OCI-LY3 (cell line): ENCODE results near the gene ADCY9.

Source experiments
- H2AFZ ChIP-seq: fragments of 200-600, 300-600 bp; shearing (Covaris generic); 2 replicates; pipeline ENCODE4 v1.6.0; 2014; ENCODE audit warnings: antibody characterized with exemption, low read depth, low read length
- H3K27ac ChIP-seq: fragments of 200-600, 300-600 bp; sonication (generic); 2 replicates; pipeline ENCODE4 v1.5.1; 2014; ENCODE audit warnings: mild to moderate bottlenecking, low read length, moderate library complexity, mixed read lengths
- H3K27me3 ChIP-seq: fragments of 200-600, 300-600 bp; sonication (generic); 2 replicates; pipeline ENCODE4 v1.6.1; 2014; ENCODE audit warnings: low read depth, low read length, mixed read lengths
- H3K36me3 ChIP-seq: fragments of 200-600, 300-600 bp; sonication (generic); replicated peaks from 2 replicates; pipeline ENCODE3; 2014; ENCODE audit warnings: low read depth, low read length, mixed read lengths
- H3K4me1 ChIP-seq: fragments of 300-600, 200-600 bp; sonication (generic); 2 replicates; pipeline ENCODE4 v1.6.1; 2014; ENCODE audit warnings: low read length, mixed read lengths
- H3K4me2 ChIP-seq: fragments of 200-600, 300-600 bp; sonication (generic); 2 replicates; pipeline ENCODE4 v1.6.1; 2014; ENCODE audit warnings: low read length, mixed read lengths
- H3K4me3 ChIP-seq: fragments of 300-600, 200-600 bp; sonication (generic); 2 replicates; pipeline ENCODE4 v1.5.1; 2014; ENCODE audit warnings: antibody characterized with exemption, mild to moderate bottlenecking, low read length, moderate library complexity
- H3K79me2 ChIP-seq: fragments of 300-600, 200-600 bp; shearing (Covaris generic); 2 replicates; pipeline ENCODE4 v1.6.1; 2014; ENCODE audit warnings: mild to moderate bottlenecking, low read length, mixed read lengths
- H3K9ac ChIP-seq: fragments of 300-600, 200-600 bp; shearing (Covaris generic); 2 replicates; pipeline ENCODE4 v1.6.0; 2014; ENCODE audit warnings: mild to moderate bottlenecking, low read length, moderate library complexity
- H3K9me3 ChIP-seq: fragments of 200-600, 300-600 bp; shearing (Covaris generic); 2 replicates; pipeline ENCODE4 v1.6.1; 2014; ENCODE audit warnings: low read length, mixed read lengths; ENCODE audit not compliant: insufficient read depth
- H4K20me1 ChIP-seq: fragments of 200-600, 300-600 bp; sonication (generic); 2 replicates; pipeline ENCODE4 v1.6.1; 2016; ENCODE audit warnings: low read length, mixed read lengths; ENCODE audit not compliant: insufficient read depth
- CTCF ChIP-seq: fragments of 200-600, 300-600 bp; sonication (generic); IDR thresholded peaks from 2 replicates; pipeline ENCODE4 v1.5.1; 2014; ENCODE audit warnings: antibody characterized with exemption, low read length, low read depth
- EZH2phosphoT487 ChIP-seq: fragments of 200-600 bp; shearing (Covaris generic); IDR thresholded peaks from 2 replicates; pipeline ENCODE4 v1.6.1; 2018; ENCODE audit warnings: antibody characterized with exemption, mixed run types, low read depth

Gene ADCY9

DNA sequence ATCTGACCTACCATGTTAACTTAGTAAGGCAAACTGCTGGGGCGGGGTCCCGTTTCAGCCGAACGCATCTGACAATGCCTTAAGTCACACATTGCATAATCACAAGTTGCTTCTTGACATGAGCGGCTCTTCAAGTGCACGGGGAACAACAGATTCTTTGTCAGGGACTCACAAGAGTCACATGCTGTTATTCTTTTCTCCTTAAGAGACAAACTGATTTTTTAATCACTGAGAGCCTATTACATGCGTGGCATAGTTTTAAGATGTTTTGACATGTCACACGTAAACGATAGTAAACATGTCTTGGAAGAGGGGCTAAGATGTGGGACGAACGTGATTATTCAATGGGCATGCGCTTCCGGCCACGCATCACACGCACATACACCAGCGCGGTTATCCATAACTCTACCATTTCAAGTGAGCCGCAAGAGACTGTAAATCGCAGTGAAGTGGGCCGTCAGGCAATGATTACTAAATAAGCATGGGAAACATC lies 63.4 kb downstream of the ADCY9 start:
- H3K9ac ChIP-seq: no peak overlapping the region
- H3K79me2 ChIP-seq: no peaks in the 10 kb centered on the region
- H3K36me3 ChIP-seq: no peaks in the 10 kb centered on the region
- H2AFZ ChIP-seq: no peak overlapping the region
- H3K9me3 ChIP-seq: no peaks in the 10 kb centered on the region
- no peak for TF ChIP-seq CTCF
- no peak for TF ChIP-seq EZH2phosphoT487
- no peaks in the 10 kb centered on the region for H3K4me1 ChIP-seq
- H3K27ac ChIP-seq: no peak overlapping the region
- no peaks in the 10 kb centered on the region for H3K27me3 ChIP-seq
- H4K20me1 ChIP-seq: no peaks in the 10 kb centered on the region
- no peak overlapping the region for H3K4me2 ChIP-seq
- no peak overlapping the region for H3K4me3 ChIP-seq

- Histone ChIP-seq H4K20me1 (no peaks in the 10 kb centered on the region), H3K4me1 (no peaks in the 10 kb centered on the region), H3K4me3 (no peak overlapping the region), H3K27me3 (no peaks in the 10 kb centered on the region), H3K27ac (no peak overlapping the region), H3K9me3 (no peaks in the 10 kb centered on the region), H3K9ac (no peak overlapping the region), H2AFZ (no peak overlapping the region), H3K79me2 (no peaks in the 10 kb centered on the region), H3K4me2 (no peak overlapping the region), H3K36me3 (no peaks in the 10 kb centered on the region)
- TF ChIP-seq CTCF (no peak), EZH2phosphoT487 (no peak)
Measured at GRCh38 chr16:4052096-4052495, 64.1 kb downstream of the ADCY9 start.

DNA sequence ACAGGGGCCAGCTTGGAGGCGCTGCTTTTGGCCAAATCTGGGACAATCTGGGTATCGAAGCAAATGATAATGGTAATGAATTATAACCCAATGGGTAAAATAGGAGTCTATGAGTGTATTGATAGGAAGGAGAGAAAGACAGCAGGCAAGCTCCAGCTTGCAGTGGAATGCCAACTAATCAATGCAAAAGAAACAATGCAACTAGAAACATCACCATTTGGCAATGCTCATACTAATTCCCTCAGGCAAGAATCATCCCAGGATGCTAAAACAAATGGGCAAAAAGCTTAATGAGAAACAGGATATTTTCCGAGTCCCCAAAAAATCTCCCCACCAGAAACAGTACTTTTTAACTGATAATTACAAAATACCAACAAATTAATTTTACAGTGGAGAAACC lies 64.7 kb downstream of the ADCY9 start:
- Histone ChIP-seq H3K4me3 (no peak overlapping the region), H3K9me3 (no peaks in the 10 kb centered on the region), H3K27me3 (no peaks in the 10 kb centered on the region), H4K20me1 (no peaks in the 10 kb centered on the region), H3K4me1 (no peaks in the 10 kb centered on the region), H3K4me2 (no peak overlapping the region), H3K9ac (no peak overlapping the region), H2AFZ (no peak overlapping the region), H3K27ac (no peak overlapping the region), H3K36me3 (no peaks in the 10 kb centered on the region), H3K79me2 (no peaks in the 10 kb centered on the region)
- no peak for TF ChIP-seq EZH2phosphoT487
- TF ChIP-seq CTCF: no peak

GRCh38 chr16:4049031-4049430 lies 67.2 kb downstream of the ADCY9 start:
- Histone ChIP-seq H3K9ac (no peak overlapping the region), H3K9me3 (no peaks in the 10 kb centered on the region)

More at GRCh38 chr16:4049031-4049430, 67.2 kb downstream of the ADCY9 start:
- H3K4me3 ChIP-seq: no peak overlapping the region
- no peaks in the 10 kb centered on the region for H3K27me3 ChIP-seq
- H3K36me3 ChIP-seq: no peaks in the 10 kb centered on the region
- no peak overlapping the region for H2AFZ ChIP-seq
- no peaks in the 10 kb centered on the region for H3K79me2 ChIP-seq
- H4K20me1 ChIP-seq: no peaks in the 10 kb centered on the region
- H3K4me2 ChIP-seq: no peak overlapping the region
- TF ChIP-seq EZH2phosphoT487 (no peak), CTCF (no peak)
- H3K27ac ChIP-seq: no peak overlapping the region
- H3K4me1 ChIP-seq: no peaks in the 10 kb centered on the region
